GM23338 (cell line): ENCODE results near the gene WDR44. TPM values are rescaled to one million over a fixed set of nuclear protein-coding genes. Genes with fewer than 3 reads are reported as not detected.

Source experiments
- ATAC-seq: fragments of 200-7000 bp; cut with Tn5 transposase; 3 replicates; pipeline ENCODE4 v1.9.1; 2020
- DNase-seq: peaks from one replicate; pipeline ENCODE4 v3.0.0-alpha.2; 2015; ENCODE audit warnings: low spot score
- H2AFZ ChIP-seq: fragments of 200-600 bp; sonication (generic); 2 replicates; pipeline ENCODE4 v1.8.0; 2016; ENCODE audit warnings: antibody characterized with exemption, mild to moderate bottlenecking, moderate library complexity
- H3F3A ChIP-seq: fragments of 200-600 bp; sonication (generic); replicated peaks from 2 replicates; pipeline ENCODE4 v1.8.0; 2017; ENCODE audit warnings: antibody characterized with exemption, mixed run types, low read depth
- H3K27ac ChIP-seq: fragments of 200-600 bp; sonication (generic); 2 replicates; pipeline ENCODE4 v1.6.1; 2016; ENCODE audit warnings: low read depth
- H3K27me3 ChIP-seq: fragments of 200-600 bp; sonication (generic); 2 replicates; pipeline ENCODE4 v1.8.0; 2016; ENCODE audit warnings: mild to moderate bottlenecking, mixed run types, moderate library complexity; ENCODE audit not compliant: insufficient read depth
- H3K36me3 ChIP-seq: fragments of 200-600 bp; sonication (generic); 2 replicates; pipeline ENCODE4 v1.8.0; 2016; ENCODE audit warnings: mild to moderate bottlenecking; ENCODE audit not compliant: insufficient read depth
- H3K4me1 ChIP-seq: fragments of 200-600 bp; sonication (generic); 2 replicates; pipeline ENCODE4 v1.8.0; 2016; ENCODE audit warnings: mild to moderate bottlenecking, moderate library complexity; ENCODE audit not compliant: insufficient read depth
- H3K4me2 ChIP-seq: fragments of 200-600 bp; sonication (generic); 2 replicates; pipeline ENCODE4 v1.7.1; 2017; ENCODE audit warnings: mixed run types
- H3K4me3 ChIP-seq: fragments of 200-600 bp; sonication (generic); 2 replicates; pipeline ENCODE4 v1.6.1; 2016; ENCODE audit warnings: mixed run types
- H3K79me2 ChIP-seq: fragments of 200-600 bp; sonication (generic); replicated peaks from 2 replicates; pipeline ENCODE4 v1.8.0; 2017; ENCODE audit warnings: mild to moderate bottlenecking; ENCODE audit not compliant: insufficient read depth
- H3K9me2 ChIP-seq: fragments of 200-600 bp; sonication (generic); 2 replicates; pipeline ENCODE4 v1.8.0; 2017; ENCODE audit not compliant: insufficient read depth
- H4K20me1 ChIP-seq: fragments of 200-600 bp; sonication (generic); replicated peaks from 2 replicates; pipeline ENCODE4 v1.8.0; 2017; ENCODE audit warnings: mild to moderate bottlenecking; ENCODE audit not compliant: insufficient read depth
- H3K27ac Mint-ChIP-seq: 2 replicates; pipeline ENCODE4 v1.8.0; 2020; ENCODE audit warnings: inconsistent platforms, mild to moderate bottlenecking, moderate library complexity, mixed read lengths
- H3K27me3 Mint-ChIP-seq: 3 replicates; pipeline ENCODE4 v1.8.0; 2022; ENCODE audit warnings: low read depth, mild to moderate bottlenecking, moderate library complexity, mixed read lengths, inconsistent platforms; ENCODE audit not compliant: insufficient read depth, poor library complexity
- H3K36me3 Mint-ChIP-seq: 3 replicates; pipeline ENCODE4 v1.8.0; 2021; ENCODE audit warnings: low read depth, mild to moderate bottlenecking, inconsistent platforms, moderate library complexity, mixed read lengths
- H3K4me1 Mint-ChIP-seq: 3 replicates; pipeline ENCODE4 v1.8.0; 2020; ENCODE audit warnings: mild to moderate bottlenecking, inconsistent platforms, mixed read lengths
- H3K4me3 Mint-ChIP-seq: 3 replicates; pipeline ENCODE4 v1.8.0; 2021; ENCODE audit warnings: moderate library complexity, mild to moderate bottlenecking, inconsistent platforms, mixed read lengths
- H3K9me3 Mint-ChIP-seq: 3 replicates; pipeline ENCODE4 v1.8.0; 2020; ENCODE audit warnings: moderate library complexity, mild to moderate bottlenecking, inconsistent platforms, mixed read lengths
- CREB1 ChIP-seq: fragments of 250-450 bp; sonication (Bioruptor Pico); IDR thresholded peaks from 2 replicates; pipeline ENCODE4 v1.5.0; 2020; ENCODE audit warnings: low read depth, mild to moderate bottlenecking, moderate library complexity
- EZH2 ChIP-seq: fragments of 200-600 bp; sonication (generic); IDR thresholded peaks from one replicate; pipeline ENCODE4 v1.8.0; 2017; ENCODE audit warnings: antibody characterized with exemption, mild to moderate bottlenecking, low read depth; ENCODE audit not compliant: unreplicated experiment
- EZH2phosphoT487 ChIP-seq: fragments of 200-600 bp; sonication (generic); IDR thresholded peaks from one replicate; pipeline ENCODE4 v1.8.1; 2018; ENCODE audit warnings: antibody characterized with exemption; ENCODE audit not compliant: unreplicated experiment
- JUNB ChIP-seq: IDR thresholded peaks from one replicate; pipeline ENCODE4 v1.6.1; 2016; ENCODE audit warnings: antibody characterized with exemption; ENCODE audit not compliant: unreplicated experiment
- NANOG ChIP-seq: IDR thresholded peaks from 2 replicates; pipeline ENCODE4 v1.6.1; 2016; ENCODE audit warnings: antibody characterized with exemption, borderline replicate concordance
- POLR2AphosphoS5 ChIP-seq: IDR thresholded peaks from 2 replicates; pipeline ENCODE4 v1.6.1; 2016; ENCODE audit warnings: antibody characterized with exemption, low read depth
- STAT1 ChIP-seq: IDR thresholded peaks from one replicate; pipeline ENCODE4 v1.6.1; 2016; ENCODE audit warnings: antibody characterized with exemption; ENCODE audit not compliant: unreplicated experiment
- ZNF114 ChIP-seq: fragments of 250-450 bp; sonication (Bioruptor Pico); IDR thresholded peaks from 2 replicates; pipeline ENCODE4 v1.5.0; 2020; ENCODE audit warnings: mild to moderate bottlenecking, moderate library complexity
- ZNF331 ChIP-seq: fragments of 250-450 bp; sonication (Bioruptor Pico); IDR thresholded peaks from 2 replicates; pipeline ENCODE4 v1.5.0; 2020; ENCODE audit warnings: low read depth, mild to moderate bottlenecking, moderate library complexity
- polyA plus RNA-seq: library from polyadenylated mRNA; unstranded; fragments of >200 nt; fragmentation: Nextera tagmentation; extraction: Ambion mirVana; gene quantifications from 2 replicates; pipeline ENCODE4 v1.2.1, GENCODE V29; 2016
- total RNA-seq: library from RNA; depleted of rRNA; stranded (reverse); fragments of >200 nt; shearing (Covaris generic); gene quantifications from 2 replicates; pipeline ENCODE4 v1.2.3, GENCODE V29; 2014
- TF ChIP-seq, protein P1 (sequence below), 2 experiments: fragments of 200-600 bp in 1 of 2; sonication (generic) in 1 of 2; conservative IDR thresholded peaks; 2 replicates each; pipeline versions ENCODE4 v1.5.1 to v1.6.1; 2016 to 2017; ENCODE audit warnings: antibody characterized with exemption in 2 of 2, low read depth in 2 of 2, mild to moderate bottlenecking in 2 of 2, moderate library complexity in 1 of 2
- TF ChIP-seq, protein P2 (sequence below): IDR thresholded peaks from one replicate; pipeline ENCODE4 v1.6.1; 2018; ENCODE audit warnings: antibody characterized with exemption; ENCODE audit not compliant: unreplicated experiment

WDR44 gene
- total and polyA plus RNA-seq, 2 experiments from 2014 or later: 17.5 to 21.0 TPM

DNA sequence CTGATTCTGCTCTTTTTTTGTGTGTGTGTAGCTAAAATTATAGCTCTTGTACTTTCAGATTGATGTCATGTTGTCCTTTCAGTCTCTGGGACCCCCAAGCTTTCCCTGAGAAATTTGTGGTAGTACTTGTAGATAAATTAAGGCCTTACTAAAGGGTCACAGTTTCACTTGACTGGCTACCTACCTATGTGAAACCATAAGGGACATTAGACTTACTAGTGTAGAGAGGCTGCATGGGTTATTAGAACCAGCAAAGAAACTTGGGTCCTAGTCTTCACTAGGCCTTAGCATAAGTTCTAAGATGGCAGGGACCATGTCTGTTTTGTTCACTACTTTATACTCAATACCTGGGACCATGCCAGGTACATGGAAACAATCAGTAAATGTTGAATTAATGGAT lies 21.4 kb downstream of the WDR44 start:
- Histone ChIP-seq H3K36me3 (no peaks in the 10 kb centered on the region), H3K27me3 (no peaks in the 10 kb centered on the region), H3K4me3 (no peak overlapping the region), H3F3A (no peaks in the 10 kb centered on the region), H3K4me2 (no peak overlapping the region), H2AFZ (no peak overlapping the region), H4K20me1 (no peaks in the 10 kb centered on the region), H3K9me2 (no peaks in the 10 kb centered on the region), H3K79me2 (peaks cover 75% of the 10 kb centered on the region), H3K4me1 (peaks cover 10% of the 10 kb centered on the region; the same call in 1 of the 2 replicates), H3K27ac (no peak overlapping the region)
- peaks cover 10% of the 10 kb centered on the region; the same call in 2 of the 3 replicates for H3K36me3 Mint-ChIP-seq
- H3K4me1 Mint-ChIP-seq: peaks cover 14% of the 10 kb centered on the region
- no peak for ATAC-seq
- H3K27me3 Mint-ChIP-seq: no peaks in the 10 kb centered on the region
- H3K9me3 Mint-ChIP-seq: no peaks in the 10 kb centered on the region; the same call in 2 of the 3 replicates
- H3K4me3 Mint-ChIP-seq: no peak overlapping the region
- DNase-seq: no peak
- no peak overlapping the region for H3K27ac Mint-ChIP-seq
- TF ChIP-seq ZNF114: no peak
- TF ChIP-seq POLR2AphosphoS5: no peak
- no peak for TF ChIP-seq CREB1
- no peak for TF ChIP-seq NANOG
- no peak for TF ChIP-seq JUNB
- no peak for TF ChIP-seq EZH2
- TF ChIP-seq EZH2phosphoT487: no peak
- TF ChIP-seq STAT1: no peak
- TF ChIP-seq, protein P1, sequence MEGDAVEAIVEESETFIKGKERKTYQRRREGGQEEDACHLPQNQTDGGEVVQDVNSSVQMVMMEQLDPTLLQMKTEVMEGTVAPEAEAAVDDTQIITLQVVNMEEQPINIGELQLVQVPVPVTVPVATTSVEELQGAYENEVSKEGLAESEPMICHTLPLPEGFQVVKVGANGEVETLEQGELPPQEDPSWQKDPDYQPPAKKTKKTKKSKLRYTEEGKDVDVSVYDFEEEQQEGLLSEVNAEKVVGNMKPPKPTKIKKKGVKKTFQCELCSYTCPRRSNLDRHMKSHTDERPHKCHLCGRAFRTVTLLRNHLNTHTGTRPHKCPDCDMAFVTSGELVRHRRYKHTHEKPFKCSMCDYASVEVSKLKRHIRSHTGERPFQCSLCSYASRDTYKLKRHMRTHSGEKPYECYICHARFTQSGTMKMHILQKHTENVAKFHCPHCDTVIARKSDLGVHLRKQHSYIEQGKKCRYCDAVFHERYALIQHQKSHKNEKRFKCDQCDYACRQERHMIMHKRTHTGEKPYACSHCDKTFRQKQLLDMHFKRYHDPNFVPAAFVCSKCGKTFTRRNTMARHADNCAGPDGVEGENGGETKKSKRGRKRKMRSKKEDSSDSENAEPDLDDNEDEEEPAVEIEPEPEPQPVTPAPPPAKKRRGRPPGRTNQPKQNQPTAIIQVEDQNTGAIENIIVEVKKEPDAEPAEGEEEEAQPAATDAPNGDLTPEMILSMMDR (conservative IDR thresholded peaks at IDR 0.05; ENCODE audit: low read depth in 2 of 2): no peak
- TF ChIP-seq, protein P2, sequence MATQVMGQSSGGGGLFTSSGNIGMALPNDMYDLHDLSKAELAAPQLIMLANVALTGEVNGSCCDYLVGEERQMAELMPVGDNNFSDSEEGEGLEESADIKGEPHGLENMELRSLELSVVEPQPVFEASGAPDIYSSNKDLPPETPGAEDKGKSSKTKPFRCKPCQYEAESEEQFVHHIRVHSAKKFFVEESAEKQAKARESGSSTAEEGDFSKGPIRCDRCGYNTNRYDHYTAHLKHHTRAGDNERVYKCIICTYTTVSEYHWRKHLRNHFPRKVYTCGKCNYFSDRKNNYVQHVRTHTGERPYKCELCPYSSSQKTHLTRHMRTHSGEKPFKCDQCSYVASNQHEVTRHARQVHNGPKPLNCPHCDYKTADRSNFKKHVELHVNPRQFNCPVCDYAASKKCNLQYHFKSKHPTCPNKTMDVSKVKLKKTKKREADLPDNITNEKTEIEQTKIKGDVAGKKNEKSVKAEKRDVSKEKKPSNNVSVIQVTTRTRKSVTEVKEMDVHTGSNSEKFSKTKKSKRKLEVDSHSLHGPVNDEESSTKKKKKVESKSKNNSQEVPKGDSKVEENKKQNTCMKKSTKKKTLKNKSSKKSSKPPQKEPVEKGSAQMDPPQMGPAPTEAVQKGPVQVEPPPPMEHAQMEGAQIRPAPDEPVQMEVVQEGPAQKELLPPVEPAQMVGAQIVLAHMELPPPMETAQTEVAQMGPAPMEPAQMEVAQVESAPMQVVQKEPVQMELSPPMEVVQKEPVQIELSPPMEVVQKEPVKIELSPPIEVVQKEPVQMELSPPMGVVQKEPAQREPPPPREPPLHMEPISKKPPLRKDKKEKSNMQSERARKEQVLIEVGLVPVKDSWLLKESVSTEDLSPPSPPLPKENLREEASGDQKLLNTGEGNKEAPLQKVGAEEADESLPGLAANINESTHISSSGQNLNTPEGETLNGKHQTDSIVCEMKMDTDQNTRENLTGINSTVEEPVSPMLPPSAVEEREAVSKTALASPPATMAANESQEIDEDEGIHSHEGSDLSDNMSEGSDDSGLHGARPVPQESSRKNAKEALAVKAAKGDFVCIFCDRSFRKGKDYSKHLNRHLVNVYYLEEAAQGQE: no peak
- no peak for TF ChIP-seq ZNF331 (CRISPR knock-in tag)

DNA sequence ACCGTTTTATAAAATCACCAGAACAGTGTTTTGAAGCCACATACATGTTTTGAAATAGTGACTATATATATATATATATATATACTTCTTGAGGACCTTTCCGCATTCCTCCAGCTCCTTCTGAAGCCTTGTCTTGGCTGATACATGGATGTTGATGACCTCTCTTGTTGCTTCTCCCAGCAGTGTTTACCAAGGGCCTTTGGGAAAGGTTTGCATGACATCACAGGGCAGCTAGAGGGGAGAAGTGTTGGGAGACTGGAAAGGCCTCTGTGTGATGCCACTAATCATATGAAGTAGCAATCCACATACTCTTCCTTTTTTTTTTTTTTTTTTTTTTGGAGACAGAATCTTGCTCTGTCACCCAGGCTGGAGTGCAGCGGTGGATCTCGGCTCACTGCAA lies 22.5 kb downstream of the WDR44 start:
- peaks cover 75% of the 10 kb centered on the region for H3K79me2 ChIP-seq
- no peaks in the 10 kb centered on the region for H3K27me3 ChIP-seq
- H3K4me3 Mint-ChIP-seq: no peak overlapping the region
- peaks cover 20% of the 10 kb centered on the region for H3K4me1 Mint-ChIP-seq
- no peaks in the 10 kb centered on the region for H3F3A ChIP-seq
- no peak overlapping the region for H3K27ac ChIP-seq
- peaks cover 10% of the 10 kb centered on the region; the same call in 2 of the 3 replicates for H3K36me3 Mint-ChIP-seq
- H3K4me1 ChIP-seq: peaks cover 10% of the 10 kb centered on the region; the same call in 1 of the 2 replicates
- no peak overlapping the region for H2AFZ ChIP-seq
- H3K27me3 Mint-ChIP-seq: no peaks in the 10 kb centered on the region
- DNase-seq (no peak), ATAC-seq (no peak)
- no peak overlapping the region for H3K4me3 ChIP-seq
- H3K9me2 ChIP-seq: no peaks in the 10 kb centered on the region
- H3K27ac Mint-ChIP-seq: no peak overlapping the region
- no peaks in the 10 kb centered on the region for H3K36me3 ChIP-seq
- no peaks in the 10 kb centered on the region; the same call in 2 of the 3 replicates for H3K9me3 Mint-ChIP-seq
- no peak for TF ChIP-seq STAT1
- TF ChIP-seq, protein P2: no peak
- TF ChIP-seq NANOG: no peak
- TF ChIP-seq EZH2: no peak
- TF ChIP-seq, protein P1 (conservative IDR thresholded peaks at IDR 0.05; ENCODE audit: low read depth in 2 of 2): no peak
- TF ChIP-seq EZH2phosphoT487: no peak
- no peaks in the 10 kb centered on the region for H4K20me1 ChIP-seq
- H3K4me2 ChIP-seq: no peak overlapping the region
